NCI-H82 treated with DMSO at 0.1 percent for 48 hours (cell line): ENCODE measurements around the gene AUTS2.
A peak's percentile ranks its signal among the peaks of the same experiment; 100 is the strongest.
"Not testable (repeated sequence)": the region's sequence is repeated elsewhere in the genome, so short reads cannot be mapped to it uniquely, and the experiment has no call there.

ENCODE experiments used
- DNase-seq: peaks from one replicate; lab custom pipeline; 2025; ENCODE audit not compliant: unreplicated experiment; lab: John Stamatoyannopoulos, UW

The AUTS2 gene

DNA sequence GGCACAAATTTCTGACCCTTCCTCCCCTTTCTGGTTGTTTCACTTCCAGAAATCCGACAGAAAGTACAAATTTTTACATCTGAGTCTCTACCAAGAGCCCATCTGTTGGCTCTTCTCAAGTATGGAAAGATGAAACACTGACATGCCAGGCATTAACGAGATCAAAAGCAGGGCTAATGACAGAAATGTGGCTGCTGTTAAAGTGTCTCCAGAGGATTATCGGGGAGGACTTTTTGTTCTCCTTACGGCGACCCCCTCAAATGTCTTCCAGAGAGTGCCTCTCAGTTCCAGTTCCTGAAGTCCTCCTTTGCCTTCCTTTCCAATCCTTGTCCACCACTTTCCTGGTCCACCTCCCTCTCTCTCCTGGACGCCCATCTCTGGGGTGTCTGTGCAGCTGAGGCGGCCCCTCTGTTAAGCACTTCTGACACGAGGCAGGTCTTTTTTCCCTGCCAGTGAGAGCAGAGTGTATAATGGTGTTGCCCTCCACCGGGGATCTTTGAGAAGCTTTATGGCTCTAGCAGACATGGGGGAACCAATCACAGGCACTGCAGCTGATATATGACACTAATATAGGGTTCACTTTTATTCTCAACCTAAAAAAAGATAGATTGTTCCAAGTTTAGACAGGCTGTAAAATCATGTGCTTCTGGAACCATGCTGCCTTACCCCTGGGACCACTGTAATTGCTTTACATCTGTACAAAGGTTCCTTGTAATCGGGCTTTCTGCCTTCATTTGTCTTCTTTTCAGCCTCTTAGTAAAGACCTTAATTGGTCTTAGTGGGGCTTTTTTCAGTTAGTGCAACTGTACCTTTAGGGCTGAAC lies 757.1 kb downstream of the AUTS2 start:
- DNase-seq, result peak; percentile 93

DNA sequence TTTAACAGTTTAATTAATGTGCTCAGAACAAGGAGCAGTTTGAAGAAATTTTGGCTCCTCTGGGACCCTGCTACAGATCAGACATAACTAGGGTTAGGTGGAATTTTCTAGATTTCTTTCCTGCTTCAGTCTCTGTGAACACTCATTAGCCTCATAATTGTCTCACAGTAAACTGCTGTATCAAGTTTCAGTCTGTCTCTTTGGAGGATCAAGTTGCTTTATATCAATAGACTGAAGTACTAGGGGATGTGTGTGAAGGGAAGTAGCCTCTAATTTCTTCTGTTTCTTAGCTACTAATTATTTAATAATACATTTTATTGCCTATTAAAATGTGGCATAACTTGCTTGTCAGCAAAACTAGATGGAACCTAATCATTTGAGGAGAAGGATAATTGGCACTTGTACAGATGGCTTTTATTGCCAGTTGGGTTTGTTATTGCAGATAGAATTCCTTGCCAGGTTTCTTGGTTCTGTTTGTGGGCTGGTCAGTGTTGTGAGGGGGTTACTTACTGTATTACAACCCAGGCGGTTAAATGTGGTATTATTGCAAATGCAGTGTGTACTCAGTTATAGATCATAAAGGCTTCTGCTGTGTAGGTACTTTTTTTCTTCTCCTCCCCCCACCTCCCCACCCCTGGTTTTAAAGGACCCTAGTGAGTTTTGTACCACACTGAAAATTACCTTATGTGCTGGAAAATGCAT lies 758.0 kb downstream of the AUTS2 start:
- peak; percentile 93 for DNase-seq

GRCh38 chr7:70356787-70357328 lies 758.6 kb downstream of the AUTS2 start:
- DNase-seq, result no peak

DNA sequence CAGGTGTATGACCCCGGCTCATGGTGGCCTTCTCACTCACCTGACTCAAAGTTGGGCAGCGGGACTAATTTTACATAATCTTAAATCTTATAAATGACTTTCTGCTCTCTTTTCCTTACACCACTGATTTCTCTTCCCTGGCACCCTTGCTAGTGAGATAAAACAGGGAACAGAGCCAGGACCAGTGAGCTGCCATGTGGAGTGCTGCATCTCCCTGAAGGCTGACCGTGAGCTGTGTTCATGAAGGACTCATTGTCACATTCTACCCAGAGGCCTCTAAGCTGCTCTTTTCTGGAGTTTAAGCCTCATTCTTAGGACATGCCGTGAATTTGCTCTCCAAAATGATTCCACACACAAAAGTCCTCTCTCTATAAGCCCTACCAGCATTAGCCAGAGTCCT lies 762.3 kb downstream of the AUTS2 start:
- DNase-seq, result no peak

GRCh38 chr7:70361821-70362220 lies 763.5 kb downstream of the AUTS2 start:
- DNase-seq, result no peak

DNA sequence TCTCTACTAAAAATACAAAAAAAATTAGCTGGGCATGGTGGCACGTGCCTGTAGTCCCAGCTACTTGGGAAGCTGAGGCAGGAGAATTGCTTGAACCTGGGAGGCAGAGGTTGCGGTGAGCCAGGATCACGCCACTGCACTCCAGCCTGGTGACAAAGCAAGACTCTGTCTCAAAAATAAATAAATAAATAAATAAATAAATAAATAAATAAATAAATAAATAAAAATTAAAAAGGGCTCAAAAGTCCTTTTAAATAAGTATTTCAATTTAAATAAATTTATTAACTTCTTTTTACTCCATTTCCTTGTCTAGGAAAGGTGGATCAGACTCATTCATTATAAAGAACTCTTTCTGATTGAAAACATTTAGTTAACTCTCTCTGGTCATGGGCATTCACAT lies 766.1 kb downstream of the AUTS2 start:
- DNase-seq, result not testable (repeated sequence)

DNA sequence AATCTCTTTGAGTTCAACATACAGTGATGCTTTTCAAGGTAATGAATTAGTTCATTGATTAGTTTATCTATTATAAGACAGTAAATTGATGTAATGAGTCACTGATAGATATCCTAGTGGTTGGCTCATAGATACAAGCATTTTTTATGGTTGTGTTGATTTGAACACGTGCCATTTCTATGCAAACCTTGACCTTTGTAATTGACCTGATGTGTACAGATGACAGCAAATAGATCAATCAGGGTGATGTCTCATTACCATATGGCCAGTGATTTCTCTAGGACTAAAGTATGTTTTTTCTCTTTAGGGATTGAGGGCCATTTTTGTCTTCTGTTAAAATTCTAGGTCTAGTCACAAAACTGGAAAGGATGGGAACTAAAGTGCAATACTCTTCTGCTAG lies 773.4 kb downstream of the AUTS2 start:
- no peak for DNase-seq

DNA sequence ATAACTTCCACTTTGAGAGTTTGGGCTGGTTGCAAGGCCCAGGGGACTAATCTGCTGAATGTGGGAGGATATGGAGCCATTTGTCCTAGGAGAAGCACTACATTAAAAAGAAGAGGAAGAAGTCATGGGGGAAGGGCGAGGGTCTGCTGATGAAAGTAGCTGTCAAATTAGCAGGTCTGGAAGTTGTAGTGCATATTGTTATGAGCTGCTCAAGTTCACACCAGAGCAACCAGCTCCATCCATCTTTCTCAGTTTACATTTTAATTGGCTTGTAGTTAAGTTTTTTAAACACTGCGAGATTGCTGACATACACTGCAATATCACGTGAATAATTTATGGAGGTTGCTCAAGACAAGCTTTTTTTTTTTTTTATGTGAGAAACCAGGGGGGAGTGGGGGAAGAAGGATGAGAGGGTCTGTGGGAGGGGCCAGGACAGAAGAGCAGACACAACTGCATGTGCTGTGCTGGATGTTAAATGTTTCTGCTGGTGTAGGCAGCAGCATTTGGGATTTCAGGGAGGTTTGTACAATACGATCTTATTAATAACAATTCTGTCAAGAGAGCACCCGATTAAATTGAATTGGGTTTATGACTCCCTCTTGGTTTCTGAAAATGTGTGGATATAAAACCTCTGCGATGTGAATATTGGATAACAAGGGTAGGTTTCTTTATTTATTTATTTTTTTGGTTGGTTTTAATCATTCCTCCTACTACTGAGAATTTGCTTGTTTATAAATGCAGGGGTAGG lies 774.7 kb downstream of the AUTS2 start:
- peak; percentile 64 for DNase-seq

DNA sequence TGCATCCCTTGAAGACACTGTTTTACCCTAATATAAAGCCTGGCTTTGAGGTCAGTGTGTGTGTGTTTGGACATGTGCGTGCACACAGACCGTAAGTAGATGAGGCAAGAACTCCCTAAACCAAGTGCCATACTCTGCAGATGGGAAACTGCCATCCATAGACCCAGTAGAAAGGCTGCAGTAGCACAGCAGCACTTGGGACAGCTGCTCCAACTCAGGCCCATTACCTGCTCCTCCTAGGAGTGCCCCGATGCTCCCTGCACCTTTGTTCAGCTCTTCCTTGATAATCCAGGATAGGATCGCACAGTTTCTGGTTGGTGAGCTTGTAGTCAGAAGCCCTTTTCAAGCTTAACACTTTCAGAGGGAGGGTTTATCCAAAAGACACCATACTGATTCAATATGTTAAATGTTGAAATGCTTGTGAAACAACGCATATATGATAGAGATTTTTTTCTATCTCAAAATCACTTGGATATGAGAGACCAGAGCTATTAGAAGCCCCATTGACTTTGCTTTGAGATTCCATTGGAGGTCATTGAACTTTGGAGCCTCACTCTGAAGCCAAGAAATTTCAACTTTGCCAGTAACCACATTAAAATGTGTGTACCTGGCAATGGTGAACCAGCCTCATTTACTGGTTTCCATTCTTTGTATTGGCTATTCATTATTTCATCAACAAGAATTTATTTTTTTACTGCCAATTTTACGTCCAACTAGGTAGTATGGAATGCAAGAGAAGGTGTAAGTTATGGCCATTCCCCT lies 776.7 kb downstream of the AUTS2 start:
- no peak for DNase-seq

- DNase-seq, result peak; percentile 7
Measured at GRCh38 chr7:70376561-70377031, 778.3 kb downstream of the AUTS2 start.

DNA sequence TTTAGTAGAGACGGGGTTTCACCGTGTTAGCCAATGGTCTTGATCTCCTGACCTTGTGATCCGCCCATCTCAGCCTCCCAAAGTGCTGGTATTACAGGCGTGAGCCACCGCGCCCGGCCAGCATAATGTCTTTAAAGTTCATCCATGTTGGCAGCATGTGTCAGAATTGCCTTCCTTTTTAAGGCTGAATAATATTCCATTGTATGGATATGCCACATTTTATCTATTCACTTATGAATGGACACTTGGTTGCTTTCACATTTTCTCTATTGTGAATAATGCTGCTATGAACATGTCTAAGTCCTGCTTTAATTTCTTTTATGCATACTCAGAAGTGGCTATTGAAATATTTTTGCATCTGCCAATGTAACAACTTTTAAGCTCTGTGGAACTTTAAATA lies 779.7 kb downstream of the AUTS2 start:
- DNase-seq, result no peak

- DNase-seq, result no peak
Measured at GRCh38 chr7:70379210-70379609, 780.9 kb downstream of the AUTS2 start.

- no peak for DNase-seq
Measured at GRCh38 chr7:70380421-70381015, 782.2 kb downstream of the AUTS2 start.

GRCh38 chr7:70383066-70383782 lies 784.9 kb downstream of the AUTS2 start:
- DNase-seq, result no peak

- DNase-seq, result no peak
Measured at GRCh38 chr7:70384024-70384423, 785.7 kb downstream of the AUTS2 start.

DNA sequence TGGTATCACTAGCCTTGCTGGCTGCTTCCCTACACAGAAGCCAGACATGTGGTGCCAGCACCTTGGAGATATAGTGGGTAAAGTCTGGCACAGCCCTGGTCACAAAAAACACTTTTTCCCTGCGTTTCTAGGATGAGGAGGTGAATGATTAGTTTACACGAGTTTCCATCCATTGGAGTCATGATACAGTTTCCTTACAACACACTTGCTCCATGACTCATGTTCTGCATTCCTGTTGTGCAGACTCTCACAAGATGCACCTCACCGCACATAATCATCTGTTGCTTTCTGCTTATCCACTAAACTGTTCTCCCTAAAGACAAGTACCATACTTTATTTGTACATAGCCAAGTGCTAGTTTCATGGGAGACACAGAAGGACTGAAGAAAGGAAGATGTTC lies 786.6 kb downstream of the AUTS2 start:
- DNase-seq, result no peak

DNA sequence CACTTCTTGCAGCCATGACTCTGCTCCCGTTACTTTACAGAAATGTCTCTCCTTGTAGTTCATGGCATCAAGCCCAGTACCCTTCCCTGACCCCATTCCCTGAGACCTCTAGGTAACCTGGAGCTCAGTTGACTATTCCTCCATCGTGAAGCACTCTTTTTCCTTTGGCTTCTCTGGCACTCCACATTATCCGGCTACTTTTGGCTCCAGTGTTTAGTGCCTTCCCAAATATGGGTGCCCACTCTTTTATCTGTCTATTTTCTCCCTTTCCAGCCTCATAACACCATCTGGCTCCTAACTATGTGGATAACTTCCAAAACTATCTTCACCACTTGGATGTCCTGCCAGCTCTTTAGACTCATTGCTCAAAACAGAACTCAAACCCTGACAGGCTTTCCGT lies 788.9 kb downstream of the AUTS2 start:
- DNase-seq, result no peak

- DNase-seq, result no peak
Measured at GRCh38 chr7:70389531-70390151, 791.4 kb downstream of the AUTS2 start.

DNA sequence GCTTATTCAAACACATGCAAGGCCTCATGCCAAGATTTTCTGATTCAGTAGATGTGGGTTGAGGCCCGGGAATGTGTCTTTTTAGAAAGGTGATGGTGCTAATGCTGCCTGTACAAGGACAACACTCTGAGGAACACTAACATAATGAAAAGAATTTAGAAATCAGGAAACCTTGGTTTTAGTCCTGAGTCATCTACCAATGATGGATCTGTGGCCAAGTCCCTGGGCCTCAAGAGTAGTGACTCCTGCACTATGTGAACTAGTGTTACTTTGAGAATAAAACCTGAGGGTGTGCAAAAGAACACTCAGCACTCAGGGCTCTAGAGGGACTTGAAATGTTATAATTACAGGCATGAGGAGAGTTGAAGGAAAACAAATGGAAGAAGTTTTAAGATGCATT lies 792.0 kb downstream of the AUTS2 start:
- DNase-seq, result no peak
